Activated CD8-positive, alpha-beta memory T cell treated with anti-CD3 and anti-CD28 coated beads, Interleukin-2, amount 50 U/mL, for 24 hours (primary cell): ENCODE results near the gene CASZ1.

Experiments
- DNase-seq: peaks from one replicate; pipeline ENCODE4 v3.0.0-alpha.2; 2020; ENCODE audit errors: extremely low read depth

The CASZ1 gene

DNA sequence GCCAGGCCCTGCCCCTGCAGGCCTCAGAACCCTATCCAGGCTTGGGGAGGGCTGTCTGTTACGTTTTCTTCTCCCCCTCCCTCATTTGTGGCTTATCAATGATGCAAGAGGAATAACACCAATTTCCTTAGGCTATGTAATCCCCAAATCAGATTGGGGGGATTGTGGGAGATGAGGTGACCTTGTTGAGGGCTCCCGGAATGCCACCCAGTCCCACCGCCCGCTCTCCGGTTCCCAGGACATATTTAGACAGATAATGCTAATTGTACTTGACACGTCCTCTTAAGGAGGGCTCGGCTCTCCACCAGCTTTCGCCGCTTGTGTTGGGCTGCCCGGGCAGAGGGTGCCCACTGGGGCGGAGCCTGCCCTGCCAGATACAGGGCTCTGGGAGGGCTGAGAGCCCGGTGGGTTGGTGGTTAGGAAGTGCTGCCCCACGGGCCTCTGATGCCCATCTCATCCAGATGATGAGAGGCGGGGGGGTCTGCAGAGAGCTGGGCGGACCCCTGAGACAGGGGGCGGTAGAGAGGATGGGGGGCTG lies 90.0 kb downstream of the CASZ1 start:
- no peak for DNase-seq

DNA sequence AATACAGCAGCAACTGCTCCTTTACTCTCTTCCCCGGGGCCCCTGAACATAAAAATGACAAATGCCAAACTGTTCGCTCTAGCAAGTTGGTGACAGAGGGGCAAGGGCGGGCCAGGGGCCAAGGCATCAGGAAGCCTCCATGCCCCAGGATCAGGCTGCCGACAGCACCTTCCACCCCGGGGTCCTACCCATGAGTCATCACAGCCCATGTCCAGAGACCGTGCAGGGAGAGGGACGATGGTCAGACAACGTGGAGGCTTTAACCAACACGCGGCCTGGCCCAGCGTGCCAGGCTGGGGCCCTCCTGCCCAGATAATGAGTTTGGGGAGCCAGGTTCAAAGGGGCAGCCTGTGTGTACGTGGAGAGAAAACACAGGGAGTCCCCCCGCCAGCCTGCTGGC lies 90.5 kb downstream of the CASZ1 start:
- DNase-seq = no peak

DNA sequence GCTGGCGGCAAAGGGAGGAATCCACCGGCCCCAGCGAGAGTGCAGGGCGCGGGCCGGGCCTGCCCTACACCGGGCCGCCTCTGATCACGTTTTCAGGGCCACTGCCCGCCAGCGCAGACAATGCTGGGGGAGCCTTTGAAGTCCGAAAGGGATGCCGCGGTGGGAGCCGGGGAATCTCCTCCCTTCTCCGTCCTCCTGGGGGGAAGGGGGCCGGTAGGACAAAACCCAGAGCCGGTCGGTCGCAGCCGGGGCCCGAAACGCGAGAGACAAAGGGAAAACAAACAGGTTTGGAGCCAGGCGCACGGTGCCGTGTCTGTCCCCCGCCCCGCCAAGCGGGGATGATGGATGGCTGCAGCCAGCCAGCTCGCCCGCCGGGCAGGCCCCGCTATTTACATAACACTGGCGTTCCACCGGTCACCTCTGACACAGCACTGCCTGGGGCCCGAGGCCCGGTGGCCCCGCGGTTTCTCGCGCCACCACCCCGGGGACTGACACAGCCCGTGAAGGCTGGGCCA lies 92.0 kb downstream of the CASZ1 start:
- no peak for DNase-seq

DNA sequence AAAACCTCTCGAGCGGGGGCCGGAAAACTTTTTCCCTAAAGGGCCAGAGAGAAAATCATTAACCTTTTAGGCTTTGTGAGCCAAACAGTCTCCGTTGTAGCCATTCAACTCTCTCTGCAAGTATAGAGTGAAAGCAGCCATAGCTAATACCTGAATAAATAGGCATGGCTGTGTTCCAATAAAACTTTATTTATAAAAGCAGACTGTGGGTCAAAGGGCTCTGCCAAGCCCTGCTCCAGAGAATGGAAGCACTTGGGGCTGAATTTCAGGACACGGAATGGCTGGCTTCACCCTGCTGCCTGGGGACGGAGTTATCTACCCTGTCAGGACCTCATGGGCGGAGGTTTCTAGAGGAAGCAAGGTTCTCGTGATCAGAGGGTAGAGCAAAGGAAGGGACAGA lies 92.7 kb downstream of the CASZ1 start:
- no peak for DNase-seq

DNA sequence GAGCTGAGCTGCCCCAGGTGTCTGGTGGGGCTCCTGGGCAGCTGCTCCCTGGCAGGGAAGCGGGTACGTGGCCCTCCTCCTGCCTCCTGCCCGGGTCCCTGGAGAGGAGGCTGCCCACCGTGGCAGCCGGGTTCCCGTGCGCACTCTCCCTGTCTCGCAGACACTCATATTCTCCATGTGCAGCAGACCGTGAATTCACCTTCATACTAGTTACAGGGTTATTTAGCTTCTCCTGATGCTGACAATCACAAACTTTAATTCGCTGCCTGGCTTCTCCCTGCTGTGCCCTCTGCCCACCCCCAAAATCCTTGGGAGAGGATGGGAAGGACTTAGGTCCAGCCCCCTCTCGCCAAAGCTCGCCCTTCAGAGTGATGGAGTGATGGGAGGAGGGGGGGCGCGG lies 95.3 kb downstream of the CASZ1 start:
- DNase-seq = no peak

DNA sequence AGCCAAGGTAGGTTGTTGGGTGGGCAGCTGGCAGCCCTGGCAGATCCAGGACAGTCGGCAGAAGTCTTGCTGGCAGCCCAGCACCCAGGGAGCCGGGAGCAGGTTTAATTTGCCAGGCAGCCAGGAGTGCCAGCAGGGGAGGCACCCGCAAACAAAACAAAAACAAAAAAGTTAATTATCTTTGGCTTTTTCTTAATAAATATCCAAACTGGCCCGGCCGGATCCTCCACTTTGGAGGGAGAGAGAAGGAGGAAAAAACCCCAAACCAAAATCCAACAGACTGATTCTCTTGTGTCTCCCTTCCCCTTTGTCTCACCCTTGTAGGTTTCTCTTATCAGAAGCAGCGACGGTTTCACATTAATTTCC lies 97.0 kb downstream of the CASZ1 start:
- no peak for DNase-seq

DNA sequence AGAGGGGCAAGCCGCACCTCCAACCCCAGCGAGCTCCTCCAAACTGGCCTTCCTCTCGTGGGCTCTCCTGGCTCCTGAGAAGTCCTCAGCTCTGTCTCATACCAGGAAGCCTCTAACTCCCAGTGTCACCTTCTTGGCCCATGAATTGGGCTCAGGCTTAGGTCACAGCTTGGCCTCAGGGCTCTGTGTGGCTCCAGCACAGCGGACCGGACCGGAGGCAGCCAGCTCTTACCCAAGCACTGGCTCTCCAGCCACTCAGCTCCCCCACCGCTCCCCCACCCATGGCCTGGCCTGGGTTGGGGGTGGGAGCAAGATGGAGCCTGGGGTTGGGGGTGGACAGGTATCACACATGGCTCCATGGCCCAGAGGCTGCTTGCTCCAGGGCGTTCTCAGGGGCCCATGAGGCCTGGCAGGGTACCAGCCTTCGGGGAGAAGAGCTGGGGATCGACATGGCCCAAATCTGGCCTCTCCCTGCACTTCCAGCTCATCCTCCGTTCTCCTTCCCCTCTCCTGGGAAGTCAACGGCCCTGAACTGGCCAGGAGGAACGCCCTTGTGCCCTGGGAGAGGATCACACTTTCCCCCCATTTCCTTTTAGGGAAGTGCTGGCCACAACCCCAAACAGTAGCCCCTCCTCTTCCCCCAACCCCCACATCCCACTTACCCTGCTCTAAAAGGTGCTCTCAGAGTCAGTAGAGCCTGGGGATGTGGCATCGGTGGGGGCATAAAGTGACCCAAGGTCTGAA lies 97.5 kb downstream of the CASZ1 start:
- DNase-seq = no peak

DNA sequence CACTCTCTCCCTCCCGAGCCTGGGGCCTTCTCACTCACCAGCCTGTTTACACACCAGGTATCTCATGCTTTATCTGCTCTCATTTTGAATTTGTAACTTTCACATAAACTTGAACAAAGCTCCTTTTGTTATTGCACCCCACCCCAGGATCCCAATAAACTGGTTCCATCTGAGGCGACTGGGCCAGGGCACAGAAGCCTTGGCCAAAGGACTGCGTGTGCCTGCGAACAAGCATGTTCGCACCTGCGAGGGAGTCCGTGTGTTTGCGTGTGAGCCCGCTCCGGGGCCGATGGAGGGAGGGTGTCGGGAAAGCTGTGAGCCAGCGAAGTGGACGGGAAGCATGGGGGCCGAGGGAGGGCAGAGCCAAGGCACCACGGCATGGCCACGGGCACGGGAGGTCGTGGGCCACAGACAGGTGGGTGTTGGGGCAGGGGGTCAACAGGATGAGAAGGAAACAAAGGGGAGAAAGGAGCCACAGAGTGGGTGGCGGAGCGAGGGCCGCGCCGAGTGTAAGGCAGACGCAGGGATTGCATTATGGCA lies 98.8 kb downstream of the CASZ1 start:
- DNase-seq = no peak

DNA sequence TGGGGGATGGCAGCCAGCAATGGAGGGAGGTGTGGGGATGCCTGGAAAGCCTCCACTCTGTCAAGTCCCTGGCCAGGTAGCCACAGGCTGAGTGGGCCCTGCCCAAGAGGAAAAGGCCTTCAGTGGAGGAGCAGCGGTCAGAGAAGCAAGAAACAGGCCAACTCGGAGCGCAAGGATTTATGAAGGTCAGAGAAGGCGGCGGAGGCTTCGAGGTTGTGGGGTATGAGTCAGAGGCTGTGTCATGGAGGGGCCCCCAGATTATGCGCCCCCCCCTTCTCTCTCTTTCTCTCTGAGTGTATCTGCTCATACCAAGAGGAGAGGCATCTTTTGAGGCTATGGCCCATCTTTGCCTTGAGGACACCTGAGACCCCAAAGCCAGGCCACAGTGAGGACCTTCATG lies 99.5 kb downstream of the CASZ1 start:
- DNase-seq = peak; percentile 20

DNA sequence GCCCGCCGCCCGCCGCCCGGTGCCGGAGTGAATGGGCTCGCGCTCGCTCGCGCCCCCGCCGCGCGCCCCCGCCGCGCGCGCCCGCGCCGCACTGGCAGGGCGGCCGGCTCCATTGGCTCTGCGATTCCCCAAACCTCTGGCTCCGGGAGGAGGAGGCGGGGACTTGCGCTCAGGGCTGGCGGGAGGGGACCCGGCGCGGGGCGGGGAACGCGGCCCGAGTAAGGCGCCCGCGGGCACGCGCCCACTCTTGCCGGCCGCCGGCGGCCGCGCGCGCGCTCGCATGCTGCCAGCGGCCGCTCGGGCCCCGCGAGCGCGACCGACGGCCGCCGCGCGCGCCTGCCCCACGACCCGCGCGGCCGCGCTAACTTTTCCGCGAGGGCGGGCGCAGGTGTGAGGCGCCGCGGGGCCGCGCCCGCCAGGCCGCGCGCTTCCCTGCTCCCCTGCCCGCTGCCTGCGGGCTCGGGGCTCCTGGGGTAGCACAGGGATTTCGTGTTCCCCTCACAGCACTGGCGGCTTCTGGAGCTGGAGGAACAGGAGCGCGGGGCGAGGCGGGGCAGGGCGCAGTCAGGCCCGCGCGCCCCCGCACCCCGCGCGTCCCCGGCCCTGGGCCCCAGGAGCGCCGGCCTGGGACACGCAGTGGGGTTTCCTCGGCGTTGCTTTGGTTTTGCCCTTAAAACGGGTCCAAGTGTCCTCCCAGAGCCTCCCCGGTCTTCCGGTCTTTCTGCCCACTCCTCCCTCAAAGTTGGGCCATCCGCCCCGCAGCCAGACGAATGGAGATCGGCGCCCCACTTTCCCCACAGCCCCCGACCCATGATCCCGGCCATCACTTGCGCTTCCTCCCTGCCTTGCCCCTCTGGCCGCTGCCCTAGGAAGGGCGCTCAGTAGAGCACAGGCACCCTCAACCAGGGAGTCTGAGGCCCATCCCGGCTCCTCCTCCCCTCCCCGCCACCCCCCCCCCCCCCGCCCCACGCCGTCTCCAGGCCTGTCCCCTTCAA lies 101.5 kb downstream of the CASZ1 start:
- peak; percentile 44 for DNase-seq

DNA sequence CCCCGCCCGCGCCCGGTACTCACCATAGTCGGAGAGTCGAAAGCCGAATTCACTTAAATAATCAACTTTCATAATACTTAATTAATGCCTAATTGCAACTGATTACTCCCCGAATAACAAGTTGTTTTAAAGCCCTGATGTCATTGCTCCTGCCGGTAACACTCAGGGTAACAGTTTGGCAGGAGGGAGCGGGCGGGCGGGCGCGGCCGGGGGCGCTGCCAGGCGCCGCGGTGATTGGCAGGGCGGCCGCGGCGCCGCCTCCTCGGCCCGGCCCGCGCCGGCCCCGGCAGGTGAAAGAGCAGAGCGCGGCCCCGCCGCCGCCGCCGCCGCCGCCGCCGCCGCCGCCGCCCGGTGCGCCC lies 102.2 kb downstream of the CASZ1 start:
- no peak for DNase-seq

DNA sequence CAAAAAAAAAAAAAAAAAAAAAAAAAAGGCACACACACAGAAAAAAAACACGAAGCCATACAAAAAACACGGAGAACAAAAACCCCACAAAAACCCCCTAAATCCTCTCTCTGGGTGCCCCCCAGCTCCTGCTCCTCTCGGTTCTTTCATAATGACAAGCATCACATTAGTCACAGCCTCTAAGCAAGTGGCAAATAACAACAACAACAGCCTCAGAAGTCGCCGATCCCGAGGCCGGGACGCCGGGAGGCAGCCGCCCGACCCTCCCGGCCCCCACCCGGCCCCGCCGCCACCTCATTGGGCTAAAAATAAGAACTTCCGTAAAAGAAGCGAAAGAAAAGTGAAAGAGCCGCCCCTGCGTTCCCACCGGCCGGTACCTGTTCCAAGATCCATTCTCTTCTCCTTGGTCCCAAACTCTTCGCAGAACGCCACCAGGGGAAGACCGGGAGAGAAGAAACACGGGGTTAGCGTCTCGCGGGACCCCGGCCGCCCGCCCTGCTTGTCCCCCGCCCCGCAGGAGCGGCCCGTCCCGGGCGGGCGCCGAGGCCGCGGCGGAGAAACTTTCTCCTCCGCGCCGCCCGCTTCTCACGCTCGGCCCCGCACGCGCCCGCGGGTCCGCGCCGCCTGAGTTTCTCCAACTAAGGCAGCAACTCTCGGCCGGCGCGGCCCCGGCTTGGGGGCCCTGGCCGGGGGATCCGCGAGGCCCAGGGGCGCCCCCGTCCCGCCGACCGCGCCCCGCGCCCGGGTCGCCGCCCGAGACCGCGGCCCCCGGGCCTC lies 102.8 kb downstream of the CASZ1 start:
- DNase-seq = no peak

DNA sequence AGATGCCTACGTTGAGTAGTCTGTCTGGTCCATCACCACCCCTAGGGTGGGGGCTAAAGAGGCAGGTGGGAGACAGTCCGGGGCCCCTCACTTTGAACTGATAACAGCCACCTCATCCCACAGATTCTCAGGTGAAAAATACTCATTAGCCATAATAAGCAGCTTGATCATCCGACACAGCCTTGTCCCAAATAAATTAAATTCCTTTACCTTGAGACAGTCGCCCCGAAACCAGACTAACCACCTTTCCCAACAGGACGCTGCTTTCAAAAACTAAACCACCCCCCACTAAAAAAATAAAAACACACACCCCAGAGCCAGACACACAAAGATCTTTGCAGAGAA lies 103.3 kb downstream of the CASZ1 start:
- no peak for DNase-seq

DNA sequence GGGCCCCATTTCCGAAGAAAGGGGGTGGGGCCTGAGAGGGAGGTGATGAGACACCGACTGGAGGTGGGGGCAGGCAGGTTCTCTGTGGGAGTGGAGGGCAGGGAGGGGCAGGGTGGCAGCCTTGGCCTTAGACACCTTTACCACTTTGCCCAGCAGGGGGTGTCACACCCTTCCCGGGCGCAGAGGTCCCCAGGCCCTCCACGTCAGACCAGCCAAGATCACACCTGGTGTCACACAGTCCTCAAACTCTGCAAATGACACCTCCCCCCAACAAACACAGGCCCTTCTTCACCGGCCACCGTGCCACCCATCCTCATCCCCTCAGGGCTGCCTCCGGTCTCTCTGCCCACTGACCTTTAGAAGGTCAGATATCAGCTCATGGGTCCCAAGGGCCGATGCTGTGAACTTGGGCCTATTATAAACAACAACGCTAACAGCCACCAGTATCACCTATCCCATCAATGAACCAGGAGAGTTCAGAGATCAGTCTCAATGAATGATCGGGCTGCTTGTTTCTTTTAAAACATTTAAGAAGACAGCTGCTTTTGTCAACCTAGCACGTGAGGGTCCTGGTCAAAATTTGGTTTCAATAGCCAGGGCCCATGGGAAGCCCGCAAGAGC lies 103.9 kb downstream of the CASZ1 start:
- DNase-seq = no peak

DNA sequence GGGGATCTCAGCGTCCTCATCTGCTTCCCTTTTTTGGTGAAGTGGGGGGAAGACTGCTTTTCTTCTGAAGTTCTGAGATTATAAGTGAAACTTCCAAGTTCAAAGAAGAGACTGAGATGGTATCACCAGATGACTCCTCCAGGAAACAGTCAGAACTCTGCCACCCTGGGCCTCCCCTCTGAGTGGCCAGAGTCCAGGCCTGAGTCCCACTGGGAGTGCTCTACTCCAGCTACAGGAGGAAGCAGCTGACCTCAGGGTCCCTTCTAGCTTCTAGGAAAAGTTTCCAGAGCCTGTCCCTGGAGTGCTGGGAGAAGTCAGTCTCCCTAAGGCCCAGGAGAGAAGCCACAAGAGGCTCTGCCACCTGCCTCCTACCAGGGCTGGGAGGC lies 104.7 kb downstream of the CASZ1 start:
- no peak for DNase-seq

DNA sequence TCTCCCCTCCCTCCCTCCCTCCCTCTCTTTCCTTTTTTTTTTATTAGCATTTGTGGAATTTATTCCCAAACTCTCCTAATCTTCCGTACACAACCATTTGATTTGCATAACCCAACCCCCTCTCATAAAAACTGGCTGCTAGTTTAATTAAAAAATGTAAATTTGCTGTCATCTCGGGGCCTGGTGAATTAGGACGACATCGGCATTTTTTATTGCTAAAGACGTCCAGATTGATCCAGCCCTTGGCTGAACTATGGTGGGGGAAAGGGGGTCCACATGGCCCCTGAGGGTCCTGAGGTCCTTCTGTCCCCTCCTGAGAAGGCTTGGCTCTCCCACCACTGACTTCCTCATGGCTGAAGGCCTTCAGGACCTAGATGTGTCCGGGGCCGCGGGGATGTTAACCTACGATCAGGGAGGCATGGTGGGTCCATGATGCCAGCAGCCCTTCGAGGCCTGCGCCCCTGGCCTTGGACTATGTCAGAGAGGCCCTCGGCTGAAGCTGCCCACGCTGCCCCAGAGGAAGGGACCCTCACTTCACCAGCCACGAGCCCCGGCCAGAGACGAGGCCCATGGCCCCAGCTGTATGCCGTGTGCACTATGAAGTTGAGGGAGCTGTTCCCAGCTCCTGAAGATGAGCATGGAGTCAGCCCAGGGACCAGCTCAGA lies 105.2 kb downstream of the CASZ1 start:
- DNase-seq = no peak

DNA sequence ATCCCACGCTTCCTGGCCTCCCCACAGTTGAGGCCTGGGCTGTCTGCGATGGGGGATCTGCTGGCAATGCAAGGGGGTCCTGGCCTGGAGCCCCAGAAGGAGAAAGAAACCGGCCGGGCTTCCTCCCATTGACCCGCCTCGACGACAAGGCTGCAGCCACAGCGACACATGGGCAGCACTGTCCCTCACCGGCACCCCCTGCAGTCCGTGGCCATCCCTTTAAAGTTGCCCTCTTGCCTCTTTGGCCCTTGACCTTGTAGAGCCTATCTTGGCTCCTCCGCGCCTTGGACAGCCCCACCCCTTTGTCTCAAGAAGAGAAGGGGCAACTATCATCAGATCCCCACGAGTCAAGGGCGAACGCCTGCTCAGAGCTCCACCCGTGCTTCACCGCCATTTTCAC lies 106.0 kb downstream of the CASZ1 start:
- DNase-seq = no peak

DNA sequence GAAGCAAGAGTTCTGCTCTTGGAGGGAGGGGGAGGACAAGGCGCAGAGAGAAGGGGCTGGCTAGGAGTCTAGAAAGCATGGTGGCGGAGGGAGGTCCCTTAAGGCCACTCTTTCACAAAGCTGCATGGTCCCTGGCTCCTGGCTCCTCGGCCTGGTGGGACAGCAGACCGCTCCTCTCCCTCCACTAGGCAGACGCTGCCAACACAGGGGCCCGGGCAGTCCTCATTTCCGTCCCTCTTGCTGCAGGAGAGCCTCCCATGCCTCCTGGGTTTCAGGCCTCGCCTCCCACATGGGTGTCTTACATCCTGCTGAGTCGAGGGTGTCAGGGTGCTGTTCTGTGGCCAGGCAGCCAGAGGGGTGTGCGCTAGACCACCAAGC lies 108.0 kb downstream of the CASZ1 start:
- no peak for DNase-seq

DNA sequence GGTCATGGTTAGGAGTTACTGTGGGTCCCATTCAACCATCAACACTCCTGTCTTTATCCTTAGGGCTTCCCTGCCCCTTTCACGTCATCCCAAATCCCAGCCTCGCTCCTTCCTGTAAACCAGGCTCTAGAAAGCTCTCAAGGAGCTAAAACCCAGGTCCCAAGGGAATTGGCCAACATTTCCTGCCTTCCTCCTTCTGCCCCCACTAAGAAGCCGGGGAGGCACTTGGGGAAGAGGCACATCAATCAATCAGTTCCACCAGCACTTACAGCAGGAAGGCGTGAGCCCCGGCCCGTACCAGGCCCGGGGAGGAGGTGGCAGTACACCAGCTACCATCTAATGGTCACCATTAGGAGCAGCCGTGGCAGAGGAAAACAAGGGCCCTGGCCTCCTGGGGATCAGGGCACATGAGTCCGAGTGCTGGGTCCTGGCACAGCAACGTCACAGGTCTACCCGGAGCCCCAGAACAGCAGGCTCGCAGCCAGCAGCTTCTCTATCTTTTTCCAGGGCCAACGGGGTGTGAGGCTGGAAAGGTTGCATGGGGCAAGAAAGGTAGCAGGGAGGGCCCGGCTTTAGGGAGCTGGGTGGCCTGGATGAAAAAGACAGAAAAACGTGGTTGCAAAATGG lies 108.6 kb downstream of the CASZ1 start:
- no peak for DNase-seq

DNA sequence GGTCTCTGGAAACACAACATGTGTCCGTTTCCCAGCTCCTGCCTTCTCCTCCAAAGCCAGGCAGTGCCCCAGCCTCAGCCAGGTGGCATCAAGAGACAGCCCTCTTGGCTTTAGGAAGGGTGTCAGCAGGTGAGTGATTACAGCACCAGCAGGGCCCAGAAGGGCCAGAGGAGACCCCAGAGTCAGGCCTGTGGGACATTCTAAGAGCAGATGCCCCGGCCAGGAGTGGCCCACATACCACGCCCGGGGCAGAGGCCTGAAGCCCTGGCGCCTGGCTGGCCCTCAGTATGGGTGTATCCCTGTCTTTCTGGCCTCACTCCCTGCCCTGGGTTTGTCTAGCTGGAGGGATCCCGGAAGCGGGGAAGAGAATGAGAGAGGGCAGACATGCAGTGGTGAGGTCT lies 109.2 kb downstream of the CASZ1 start:
- no peak for DNase-seq
